Fibroblast of skin of left quadriceps (primary cell): ENCODE measurements around the gene KRTAP3-1.

ENCODE experiments used
- DNase-seq, 2 experiments: peaks; one replicate each; pipeline ENCODE4 v3.0.0-alpha.2; 2013; ENCODE audit warnings: low read depth in 2 of 2

The KRTAP3-1 gene

GRCh38 chr17:40978575-40979151 is 30.3 kb downstream of the KRTAP3-1 start:
- DNase-seq = no peak

- DNase-seq = no peak
Observed at GRCh38 chr17:40975516-40975915, 33.4 kb downstream of the KRTAP3-1 start.

- no peak for DNase-seq
Observed at GRCh38 chr17:40974366-40974765, 34.6 kb downstream of the KRTAP3-1 start.

- DNase-seq = no peak
Observed at GRCh38 chr17:40967582-40967981, 41.3 kb downstream of the KRTAP3-1 start.

- DNase-seq = no peak
Observed at GRCh38 chr17:40966848-40967247, 42.1 kb downstream of the KRTAP3-1 start, which contains the start of gene KRT39. Gene KRT39, minus strand, starts transcription at chr17:40966948. Its CDS starts 92 bp downstream, at chr17:40966856.

DNA sequence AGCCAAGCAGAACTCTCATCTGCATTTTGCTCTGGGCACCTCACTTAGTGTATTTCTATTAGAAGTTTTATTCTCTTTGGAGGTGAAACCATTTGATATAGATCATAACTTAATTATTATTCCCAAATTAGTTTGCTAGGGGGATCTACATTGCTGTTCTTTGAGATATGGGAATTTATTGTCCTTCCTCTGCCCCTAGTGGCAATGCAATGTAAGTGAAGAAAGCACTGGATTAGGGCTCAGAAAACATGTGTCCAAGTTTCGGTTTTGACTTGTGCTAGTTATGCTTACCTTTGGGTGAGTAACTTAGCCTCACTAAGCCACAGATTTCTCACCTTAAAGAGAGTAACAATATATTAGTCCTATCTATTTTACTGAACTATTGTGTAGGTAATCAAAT is 45.1 kb downstream of the KRTAP3-1 start:
- no peak for DNase-seq

GRCh38 chr17:40962059-40962561 is 46.8 kb downstream of the KRTAP3-1 start:
- DNase-seq = no peak

DNA sequence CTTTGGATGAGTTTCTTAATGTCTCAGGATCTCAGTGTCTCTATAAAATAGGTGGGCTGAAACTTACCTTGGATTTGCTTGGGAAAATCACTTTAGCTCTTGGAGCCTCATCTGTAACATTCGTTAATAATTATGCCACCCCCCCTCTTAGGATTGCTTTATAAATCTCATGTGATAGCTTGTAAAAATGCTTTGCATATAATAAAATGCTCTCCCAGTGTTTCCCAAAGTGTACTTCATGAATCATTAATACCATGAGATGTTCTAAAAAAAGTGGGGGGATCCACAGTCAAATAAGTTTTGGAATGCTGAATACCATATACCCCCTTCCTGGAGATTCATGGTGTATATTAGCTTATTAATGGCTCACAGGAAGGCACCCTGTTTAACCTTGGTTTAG is 47.3 kb downstream of the KRTAP3-1 start:
- no peak for DNase-seq

- DNase-seq = no peak
Observed at GRCh38 chr17:40960144-40960543, 48.8 kb downstream of the KRTAP3-1 start.
